H9 (cell line): ENCODE measurements around the gene PRRG3. TPM values are rescaled to one million over a fixed set of nuclear protein-coding genes. Genes with fewer than 3 reads are reported as not detected.

Experiments
- DNase-seq: peaks from one replicate; pipeline ENCODE4 v3.0.0-alpha.2; 2017
- H2AFZ ChIP-seq: one replicate; pipeline ENCODE4 v1.6.1; 2013; ENCODE audit warnings: mild to moderate bottlenecking, low read length, control low read depth, moderate library complexity
- H2AK5ac ChIP-seq: 2 replicates; pipeline ENCODE4 v1.6.1; 2013; ENCODE audit warnings: low read length, control low read depth, mixed read lengths; ENCODE audit not compliant: insufficient read length
- H2BK120ac ChIP-seq: one replicate; pipeline ENCODE4 v1.6.1; 2013; ENCODE audit warnings: low read depth, mild to moderate bottlenecking, low read length, control low read depth, inconsistent platforms; ENCODE audit not compliant: poor library complexity, severe bottlenecking
- H2BK12ac ChIP-seq: 2 replicates; pipeline ENCODE4 v1.6.1; 2013; ENCODE audit warnings: low read length, control low read depth, mixed read lengths, low read depth; ENCODE audit not compliant: insufficient read length
- H2BK15ac ChIP-seq: 2 replicates; pipeline ENCODE4 v1.6.1; 2013; ENCODE audit warnings: low read depth, low read length, control low read depth
- H2BK20ac ChIP-seq: one replicate; pipeline ENCODE4 v1.6.1; 2013; ENCODE audit warnings: low read depth, mild to moderate bottlenecking, low read length, control low read depth, inconsistent platforms; ENCODE audit not compliant: poor library complexity, severe bottlenecking
- H2BK5ac ChIP-seq: 2 replicates; pipeline ENCODE4 v1.6.1; 2013; ENCODE audit warnings: low read length, control low read depth, mixed read lengths; ENCODE audit not compliant: insufficient read length
- H3K14ac ChIP-seq: 2 replicates; pipeline ENCODE4 v1.6.1; 2013; ENCODE audit warnings: low read length, control low read depth; ENCODE audit not compliant: insufficient read depth
- H3K18ac ChIP-seq: 2 replicates; pipeline ENCODE4 v1.6.1; 2013; ENCODE audit warnings: low read depth, mild to moderate bottlenecking, mixed read lengths, low read length, control low read depth; ENCODE audit not compliant: insufficient read length
- H3K23ac ChIP-seq: 2 replicates; pipeline ENCODE4 v1.6.1; 2013; ENCODE audit warnings: low read length, control low read depth, mixed read lengths, low read depth; ENCODE audit not compliant: insufficient read length
- H3K23me2 ChIP-seq: 2 replicates; pipeline ENCODE4 v1.6.1; 2013; ENCODE audit warnings: low read depth, mild to moderate bottlenecking, mixed read lengths, low read length, control low read depth; ENCODE audit not compliant: insufficient read length, poor library complexity, severe bottlenecking
- H3K27ac ChIP-seq: 2 replicates; pipeline ENCODE4 v1.5.1; 2013; ENCODE audit warnings: low read length, control low read depth, mixed read lengths, low read depth; ENCODE audit not compliant: insufficient read length
- H3K27me3 ChIP-seq: 2 replicates; pipeline ENCODE4 v1.6.1; 2013; ENCODE audit warnings: low read length, control low read depth, inconsistent platforms; ENCODE audit not compliant: insufficient read depth
- H3K4ac ChIP-seq: 2 replicates; pipeline ENCODE4 v1.6.1; 2013; ENCODE audit warnings: low read depth, mild to moderate bottlenecking, control low read depth, inconsistent platforms, low read length, moderate library complexity
- H3K4me1 ChIP-seq: 2 replicates; pipeline ENCODE4 v1.6.1; 2013; ENCODE audit warnings: low read length, control low read depth, inconsistent platforms; ENCODE audit not compliant: insufficient read depth
- H3K4me2 ChIP-seq: 2 replicates; pipeline ENCODE4 v1.6.1; 2013; ENCODE audit warnings: low read length, control low read depth, mixed read lengths; ENCODE audit not compliant: insufficient read length, insufficient read depth
- H3K56ac ChIP-seq: 2 replicates; pipeline ENCODE4 v1.6.1; 2013; ENCODE audit warnings: low read depth, mild to moderate bottlenecking, mixed read lengths, low read length, control low read depth; ENCODE audit not compliant: insufficient read length
- H3K79me1 ChIP-seq: 2 replicates; pipeline ENCODE4 v1.6.1; 2013; ENCODE audit warnings: low read depth, mild to moderate bottlenecking, moderate library complexity, low read length, control low read depth, inconsistent platforms; ENCODE audit not compliant: insufficient read depth, poor library complexity, severe bottlenecking
- H3K79me2 ChIP-seq: 2 replicates; pipeline ENCODE4 v1.6.1; 2013; ENCODE audit warnings: low read length, control low read depth, inconsistent platforms; ENCODE audit not compliant: insufficient read depth
- H3K9ac ChIP-seq: 2 replicates; pipeline ENCODE4 v1.6.1; 2013; ENCODE audit warnings: low read length, control low read depth, mixed read lengths; ENCODE audit not compliant: insufficient read length; ENCODE audit errors: extremely low read depth
- H3K9me3 ChIP-seq: one replicate; pipeline ENCODE4 v1.6.1; 2013; ENCODE audit warnings: low read depth, low read length, inconsistent platforms; ENCODE audit not compliant: control insufficient read depth
- H3T11ph ChIP-seq: one replicate; pipeline ENCODE4 v1.6.1; 2013; ENCODE audit warnings: mild to moderate bottlenecking, low read length, control low read depth, inconsistent platforms
- H4K20me1 ChIP-seq: one replicate; pipeline ENCODE4 v1.6.1; 2013; ENCODE audit not compliant: control insufficient read depth, insufficient read length, insufficient read depth
- H4K5ac ChIP-seq: 2 replicates; pipeline ENCODE4 v1.6.1; 2013; ENCODE audit warnings: low read depth, mild to moderate bottlenecking, mixed read lengths, low read length, control low read depth; ENCODE audit not compliant: insufficient read length
- H4K8ac ChIP-seq: replicated peaks from 2 replicates; pipeline ENCODE4 v1.6.1; 2013; ENCODE audit warnings: low read length, control low read depth, mixed read lengths, low read depth; ENCODE audit not compliant: insufficient read length
- H4K91ac ChIP-seq: 2 replicates; pipeline ENCODE4 v1.6.1; 2013; ENCODE audit warnings: low read depth, mild to moderate bottlenecking, moderate library complexity, mixed read lengths, low read length, control low read depth; ENCODE audit not compliant: insufficient read length
- H3K27ac Mint-ChIP-seq, 3 experiments: 2 replicates in 2 of 3; 3 replicates in 1 of 3; pipeline ENCODE4 v1.8.0; 2020 to 2021; ENCODE audit warnings: mixed read lengths in 3 of 3, mild to moderate bottlenecking in 1 of 3, moderate library complexity in 1 of 3
- H3K27me3 Mint-ChIP-seq: 2 replicates; pipeline ENCODE4 v1.8.0; 2021; ENCODE audit warnings: low read depth, mild to moderate bottlenecking, moderate library complexity, mixed read lengths
- H3K36me3 Mint-ChIP-seq, 3 experiments: 2 replicates in 2 of 3; 3 replicates in 1 of 3; pipeline ENCODE4 v1.8.0; 2020 to 2021; ENCODE audit warnings: low read depth in 3 of 3, mixed read lengths in 3 of 3; ENCODE audit not compliant: insufficient read depth in 1 of 3
- H3K4me1 Mint-ChIP-seq, 2 experiments: 2 replicates each; pipeline ENCODE4 v1.8.0; 2020; ENCODE audit warnings: mixed read lengths in 2 of 2
- H3K4me3 Mint-ChIP-seq, 2 experiments: 2 replicates in 1 of 2; 3 replicates in 1 of 2; pipeline ENCODE4 v1.8.0; 2020 to 2021; ENCODE audit warnings: mild to moderate bottlenecking in 2 of 2, mixed read lengths in 2 of 2, moderate library complexity in 1 of 2
- H3K9me3 Mint-ChIP-seq, 2 experiments: 2 replicates in 1 of 2; 3 replicates in 1 of 2; pipeline ENCODE4 v1.8.0; 2020; ENCODE audit warnings: mild to moderate bottlenecking in 2 of 2, mixed read lengths in 2 of 2, moderate library complexity in 1 of 2
- CTCF ChIP-seq: fragments of 200-600 bp; sonication (generic); conservative IDR thresholded peaks from 3 replicates; pipeline ENCODE4 v1.8.0; 2021; ENCODE audit warnings: antibody characterized with exemption, mild to moderate bottlenecking
- total RNA-seq: library from RNA; stranded (reverse); gene quantifications from 2 replicates; pipeline ENCODE4 v1.2.1, GENCODE V29; 2021

PRRG3 gene
- total RNA-seq, 1 experiment from 2014 or later, result 4.9 TPM

- Histone ChIP-seq H2AK5ac (no peak overlapping the region), H2AFZ (no peak overlapping the region), H3K23me2 (no peaks in the 10 kb centered on the region), H3K4me2 (no peak overlapping the region), H4K5ac (no peak overlapping the region), H3K18ac (no peak overlapping the region), H3K4ac (no peak overlapping the region), H2BK20ac (no peak overlapping the region), H3K27me3 (no peaks in the 10 kb centered on the region), H2BK120ac (no peak overlapping the region), H2BK5ac (no peak overlapping the region), H3K27ac (no peak overlapping the region), H4K20me1 (no peaks in the 10 kb centered on the region), H3K9ac (no peak overlapping the region), H2BK15ac (no peak overlapping the region), H3K56ac (no peak overlapping the region), H2BK12ac (no peak overlapping the region), H4K91ac (no peak overlapping the region), H3K79me1 (no peaks in the 10 kb centered on the region), H3K4me1 (no peaks in the 10 kb centered on the region), H3K79me2 (no peaks in the 10 kb centered on the region), H3K23ac (no peak overlapping the region), H4K8ac (no peak overlapping the region), H3T11ph (no peak overlapping the region), H3K14ac (no peak overlapping the region), H3K9me3 (peaks cover 39% of the 10 kb centered on the region)
- no peak for DNase-seq
- H3K9me3 Mint-ChIP-seq, result peaks cover 35 to 36% of the 10 kb centered on the region in 2 experiments
- TF ChIP-seq CTCF, result no peak
- H3K27me3 Mint-ChIP-seq, result peaks cover 11% of the 10 kb centered on the region
- H3K27ac Mint-ChIP-seq, result no peak overlapping the region
- no peaks in the 10 kb centered on the region for H3K4me1 Mint-ChIP-seq
- no peak overlapping the region for H3K4me3 Mint-ChIP-seq
- no peaks in the 10 kb centered on the region for H3K36me3 Mint-ChIP-seq
Observed at GRCh38 chrX:151687635-151688034, 7.6 kb upstream of the PRRG3 start.
